ENCODE data around the gene GDF15.

- TF ChIP-seq EZH2 (IDR thresholded peaks at IDR 0.05; ENCODE audit: insufficient read depth, poor library complexity, severe bottlenecking), result no peak
- no peak for TF ChIP-seq EZH2phosphoT487 (IDR thresholded peaks at IDR 0.05; ENCODE audit: insufficient read depth, low read depth)
These were observed 42.3 kb downstream of the GDF15 start for GRCh38 chr19:18428173-18428786.

Measured in GM23248 (cell line).